GM19397 (cell line): ENCODE data around the gene DENND5B.
"Not testable (repeated sequence)": the region's sequence is repeated elsewhere in the genome, so short reads cannot be mapped to it uniquely, and the experiment has no call there.

Experiments
- ATAC-seq: cut with Tn5 transposase; IDR thresholded peaks from one replicate; pipeline ENCODE4 v1.9.1; 2021; ENCODE audit warnings: mild to moderate bottlenecking, moderate library complexity; ENCODE audit not compliant: unreplicated experiment

Gene DENND5B

GRCh38 chr12:31590642-31591379 is at the start of gene DENND5B:
DENND5B (minus strand) TSS chr12:31591136; CDS start chr12:31590832, 304 bp downstream.
- ATAC-seq: peak; percentile 65

DNA sequence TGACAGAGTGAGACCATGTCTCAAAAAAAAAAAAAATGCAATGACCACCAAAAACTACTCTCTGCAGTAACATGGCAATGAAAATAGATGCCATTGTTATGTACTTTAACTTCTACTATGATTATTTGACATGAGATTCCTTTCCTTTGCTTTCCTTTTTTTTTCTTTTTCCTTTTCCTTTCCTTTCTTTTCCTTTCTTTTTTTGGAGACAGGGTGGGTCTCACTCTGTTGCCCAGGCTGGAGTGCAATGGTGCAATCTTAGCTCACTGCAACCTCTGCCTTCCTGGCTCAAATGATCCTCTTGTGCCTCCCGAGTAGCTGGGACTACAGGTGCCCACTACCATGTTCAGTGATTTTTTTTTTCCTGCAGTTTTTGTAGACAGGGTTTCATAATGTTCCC is 43.7 kb upstream of the DENND5B start:
- ATAC-seq: no peak

- no peak for ATAC-seq
Measured at GRCh38 chr12:31633464-31633863, 42.5 kb upstream of the DENND5B start.

- no peak for ATAC-seq
Measured at GRCh38 chr12:31631809-31632208, 40.9 kb upstream of the DENND5B start.

DNA sequence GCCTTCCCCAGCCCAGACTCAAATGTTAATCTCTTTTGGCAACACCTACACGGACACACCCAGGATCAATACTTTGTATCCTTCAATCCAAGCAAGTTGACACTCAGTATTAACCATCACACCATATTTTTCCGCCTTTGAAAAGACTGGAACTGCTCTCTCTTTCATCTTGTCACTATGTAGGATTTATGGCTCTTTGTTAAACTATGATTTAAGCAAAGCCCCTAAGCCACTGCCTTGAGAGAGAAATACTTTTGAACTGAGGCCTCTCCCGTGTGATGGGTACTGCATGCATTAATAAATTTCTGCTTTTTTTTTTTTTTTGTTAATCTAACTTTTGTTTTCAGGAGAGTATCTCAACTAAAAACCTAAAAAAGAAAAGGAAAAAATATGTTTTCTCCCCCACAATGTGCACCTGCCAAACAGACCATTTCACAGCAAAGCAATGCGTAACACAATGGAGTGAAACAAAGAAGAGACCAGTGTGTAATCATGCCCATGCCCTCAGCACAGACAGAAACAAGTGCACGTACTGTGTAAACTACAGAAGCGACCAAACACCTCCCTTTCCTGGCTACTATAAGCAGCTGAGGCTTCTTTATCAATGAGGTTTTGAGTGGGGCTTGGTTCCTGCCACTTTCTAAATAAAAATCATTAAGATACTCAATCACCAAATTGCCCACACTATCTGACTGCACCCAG is 40.2 kb upstream of the DENND5B start:
- no peak for ATAC-seq

DNA sequence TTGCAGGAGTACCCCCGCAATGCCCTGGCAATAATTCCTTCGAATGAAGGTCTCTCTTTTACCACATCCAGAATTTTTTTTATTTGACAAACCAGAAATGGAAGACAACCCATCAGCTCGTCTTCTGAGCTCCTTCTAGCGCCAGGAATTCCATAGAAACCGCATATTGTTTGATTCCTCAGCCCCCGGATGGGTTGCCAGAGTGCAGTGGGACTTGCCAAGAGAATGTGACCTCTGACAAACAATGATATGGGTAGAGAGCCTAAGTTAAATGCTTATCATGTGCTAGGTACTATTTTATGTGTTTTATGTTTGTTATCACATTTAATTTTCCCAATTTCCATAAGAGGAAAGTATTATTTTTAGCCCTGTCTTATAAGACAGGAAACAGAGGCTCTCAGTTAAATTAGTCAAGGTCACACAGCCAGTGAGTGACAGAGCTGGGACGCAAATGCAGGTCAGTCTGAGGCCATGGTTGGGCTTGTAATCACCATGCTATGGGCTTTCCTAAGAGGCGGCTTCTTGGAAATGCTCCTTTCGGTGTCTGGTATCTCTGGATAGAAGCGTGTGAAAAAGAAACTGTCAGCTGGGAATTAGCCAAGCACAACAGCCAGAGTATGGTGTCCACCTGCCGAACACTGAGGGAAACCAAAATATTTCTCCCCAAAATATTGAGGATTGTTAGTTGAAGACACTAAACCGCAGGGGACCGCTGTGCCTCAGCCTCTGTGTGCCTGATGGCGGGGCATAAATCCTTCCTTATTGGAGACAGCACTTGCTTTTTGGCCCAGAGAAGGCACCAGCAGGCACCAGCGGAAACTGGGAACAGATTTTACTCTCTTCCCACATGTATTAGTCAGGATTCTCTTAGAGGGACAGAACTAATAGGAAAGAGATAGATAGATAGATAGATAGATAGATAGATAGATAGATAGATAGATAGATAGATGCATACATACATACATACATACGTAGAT is 39.1 kb upstream of the DENND5B start:
- no peak for ATAC-seq

DNA sequence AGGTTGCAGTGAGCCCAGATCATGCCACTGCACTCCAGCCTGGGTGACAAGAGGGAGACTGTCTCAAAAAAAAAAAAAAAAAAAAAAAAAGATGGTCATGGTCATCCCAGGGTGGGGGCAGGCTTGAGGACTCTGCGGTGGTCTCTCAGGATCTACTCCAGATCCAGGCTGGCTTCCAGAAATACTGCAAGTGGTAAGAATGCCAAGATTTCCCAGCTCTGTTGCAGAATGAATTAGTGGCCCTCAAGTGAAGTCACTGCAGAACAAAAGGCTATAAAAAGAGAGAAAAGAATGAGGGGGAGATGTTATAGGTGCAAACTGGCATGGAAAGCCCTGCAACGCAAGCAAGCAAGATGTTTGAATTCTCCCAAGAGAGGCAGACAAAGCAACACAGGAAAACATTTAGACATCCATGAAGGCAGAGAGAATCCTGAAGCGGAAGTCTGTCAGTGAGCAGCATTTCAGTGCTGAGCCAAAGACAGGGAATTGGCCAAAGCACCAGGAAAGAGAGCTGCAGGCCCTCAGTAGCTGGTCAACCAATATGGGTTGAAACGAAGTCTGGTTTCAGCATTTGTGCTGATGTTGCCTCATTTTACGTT is 36.6 kb upstream of the DENND5B start:
- no peak for ATAC-seq

DNA sequence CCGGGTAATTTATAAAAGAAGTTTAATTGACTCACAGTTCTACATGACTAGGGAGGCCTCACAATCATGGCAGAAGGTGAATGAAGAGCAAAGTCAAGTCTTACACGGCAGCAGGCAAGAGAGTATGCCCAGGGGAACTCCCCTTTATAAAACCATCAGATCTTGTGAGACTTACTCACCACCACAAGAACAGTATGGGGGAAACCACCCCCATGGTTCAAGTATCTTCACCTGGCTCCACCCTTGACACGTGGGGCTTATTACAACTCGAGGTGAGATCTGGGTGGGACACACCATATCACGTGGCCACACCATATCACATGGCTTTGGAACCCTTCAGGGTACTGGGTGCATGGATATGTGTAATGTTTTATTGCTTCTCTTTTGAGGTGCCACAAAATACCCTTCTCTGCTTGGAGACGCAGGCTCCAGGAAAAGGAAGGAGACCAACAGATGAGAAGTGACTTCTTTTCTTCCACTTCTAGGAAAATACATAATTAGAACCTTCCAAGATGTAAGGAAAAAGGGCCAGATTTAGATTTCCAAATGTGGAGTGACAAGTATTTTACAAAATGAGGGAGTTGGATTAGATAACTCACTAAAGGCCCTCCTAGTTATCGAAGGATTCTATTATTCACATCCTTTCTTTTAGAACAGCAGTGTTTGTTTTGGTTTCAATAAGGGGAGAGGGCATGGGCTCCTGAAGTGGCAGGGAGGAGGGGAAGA is 35.5 kb upstream of the DENND5B start:
- ATAC-seq: no peak

DNA sequence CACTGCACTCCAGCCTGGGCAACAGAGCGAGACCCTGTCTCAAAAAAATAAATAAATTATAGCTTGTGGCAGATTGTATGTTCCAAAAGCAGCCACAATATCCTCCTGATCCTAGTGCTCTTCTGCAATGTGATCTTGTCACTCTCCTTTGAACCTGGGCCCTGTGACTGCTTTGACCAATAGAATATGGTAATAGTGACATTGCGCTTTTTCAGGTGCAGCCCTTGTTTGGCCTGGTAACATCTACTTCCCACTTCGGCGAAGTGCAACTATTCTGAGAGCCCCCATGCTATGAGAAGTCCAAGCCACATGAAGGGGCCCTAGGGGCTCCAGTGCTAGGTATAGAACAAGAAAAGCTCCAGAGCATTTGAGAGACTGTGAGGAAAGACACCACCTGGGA is 31.1 kb upstream of the DENND5B start:
- no peak for ATAC-seq

DNA sequence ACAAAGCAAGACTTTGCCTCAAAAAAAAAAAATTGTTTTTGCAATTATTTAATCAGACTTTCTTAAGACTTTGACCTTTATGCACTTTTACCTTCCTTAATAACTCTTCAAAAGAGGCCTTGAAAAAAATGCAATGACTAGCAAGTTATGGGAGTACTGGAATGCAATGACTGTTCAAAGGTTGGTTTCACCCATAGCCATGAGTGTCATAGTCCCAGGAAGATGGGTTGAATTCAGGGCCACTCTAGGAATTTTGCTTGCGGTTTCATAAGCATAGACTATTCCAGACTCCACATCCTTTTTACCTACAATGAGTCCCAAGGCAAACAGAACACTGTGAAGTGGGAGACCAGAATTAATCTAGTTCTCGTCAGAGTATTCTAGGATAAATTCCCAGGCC is 29.4 kb upstream of the DENND5B start:
- ATAC-seq: no peak

GRCh38 chr12:31618228-31619025 is 27.5 kb upstream of the DENND5B start:
- ATAC-seq: no peak

- ATAC-seq: no peak
Measured at GRCh38 chr12:31612819-31613218, 21.9 kb upstream of the DENND5B start.

DNA sequence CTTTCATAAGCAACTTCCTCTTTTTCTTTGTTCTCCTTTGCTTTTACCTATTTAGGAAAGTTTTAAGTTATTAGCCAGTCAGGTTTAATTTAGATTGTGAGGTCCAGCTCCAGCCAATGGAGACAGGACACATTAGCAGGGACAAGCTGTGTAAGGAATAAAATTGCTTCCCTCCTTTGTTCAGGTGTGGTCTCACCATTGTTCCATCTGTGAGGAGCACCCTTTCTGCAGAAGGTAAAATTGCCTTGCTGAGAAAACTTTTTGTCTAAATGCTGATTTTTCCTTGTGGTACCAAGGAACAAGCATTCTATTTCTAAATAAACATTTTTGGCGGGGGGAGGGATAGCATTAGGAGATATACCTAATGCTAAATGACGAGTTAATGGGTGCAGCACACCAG is 17.4 kb upstream of the DENND5B start:
- ATAC-seq: not testable (repeated sequence)

DNA sequence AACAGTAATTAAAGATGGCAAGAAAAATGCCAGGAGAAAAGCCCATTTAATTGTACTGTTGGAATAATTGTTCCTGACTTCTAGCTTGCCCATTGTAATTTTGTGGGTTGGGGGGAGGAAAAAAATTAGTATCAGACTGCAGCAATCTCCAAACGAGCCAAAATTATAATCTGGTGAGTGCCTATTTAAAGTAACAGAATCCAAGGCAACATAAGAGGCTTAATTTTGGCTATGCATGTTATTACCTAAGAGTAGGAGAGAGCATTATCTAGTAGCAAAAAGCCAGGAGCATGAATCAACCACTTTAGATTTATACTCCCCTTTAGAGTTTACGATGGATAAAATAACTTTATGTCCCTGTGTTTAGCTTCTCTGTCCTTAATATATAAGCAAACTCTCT is 14.6 kb upstream of the DENND5B start:
- no peak for ATAC-seq

DNA sequence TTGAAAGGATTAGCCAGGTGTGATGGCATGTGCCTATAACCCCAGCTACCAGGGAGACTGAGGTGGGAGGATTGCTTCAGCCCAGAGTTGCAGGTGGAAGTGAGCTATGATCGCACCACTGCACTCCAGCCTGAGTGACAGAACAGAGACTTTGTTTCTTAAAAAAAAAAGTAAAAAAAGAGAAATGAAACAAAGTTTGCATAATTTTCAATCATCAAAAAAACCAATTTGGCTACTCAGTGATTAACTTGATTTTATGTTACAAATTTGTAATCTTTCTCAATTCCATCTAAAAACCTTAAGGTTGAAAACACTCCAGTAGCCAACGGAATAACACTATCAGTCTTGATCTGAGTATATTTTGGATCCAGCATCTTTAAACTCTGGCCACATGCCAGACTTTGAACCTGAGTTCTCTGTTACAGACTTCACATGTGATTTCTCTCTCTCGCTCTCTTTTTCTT is 12.6 kb upstream of the DENND5B start:
- peak; percentile 99 for ATAC-seq

DNA sequence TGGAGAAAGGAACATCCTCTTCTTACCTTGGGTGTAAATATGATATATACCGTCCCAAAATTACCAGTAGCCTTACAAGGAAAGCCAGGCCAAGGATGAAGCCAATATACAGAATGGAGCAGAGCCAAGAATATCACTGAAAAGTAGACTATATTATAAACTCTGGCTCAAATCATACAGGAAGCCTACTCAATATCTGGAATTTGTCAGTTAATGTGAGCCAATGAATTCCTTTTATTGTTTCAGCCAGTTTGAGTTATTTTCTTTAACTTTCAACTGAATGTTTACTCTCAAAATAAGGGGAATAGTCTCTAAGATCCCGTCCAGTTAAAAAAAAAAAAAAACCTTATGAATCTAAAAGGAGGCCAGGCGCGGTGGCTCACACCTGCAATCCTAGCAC is 9.8 kb upstream of the DENND5B start:
- ATAC-seq: no peak

- ATAC-seq: no peak
Measured at GRCh38 chr12:31600252-31600651, 9.3 kb upstream of the DENND5B start.

DNA sequence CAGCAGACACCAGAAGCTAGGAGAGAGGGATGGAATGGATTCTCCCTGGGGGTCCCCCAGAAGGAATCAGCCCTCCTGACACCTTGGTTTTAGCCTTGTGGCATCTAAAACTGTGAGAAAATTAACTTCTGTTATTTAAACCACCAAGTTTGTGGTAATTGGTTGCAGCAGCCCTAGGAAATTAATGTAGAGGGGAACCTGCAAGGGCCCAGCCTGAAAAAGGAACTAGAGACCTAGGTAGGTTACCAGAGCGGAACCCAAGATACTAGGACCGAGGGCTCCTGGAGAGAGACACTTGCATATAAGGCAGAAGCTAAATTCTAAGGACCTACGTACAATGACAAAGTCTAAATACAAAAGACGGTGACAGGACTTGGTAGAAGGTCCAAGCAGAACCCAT is 8.1 kb upstream of the DENND5B start:
- peak; percentile 62 for ATAC-seq

DNA sequence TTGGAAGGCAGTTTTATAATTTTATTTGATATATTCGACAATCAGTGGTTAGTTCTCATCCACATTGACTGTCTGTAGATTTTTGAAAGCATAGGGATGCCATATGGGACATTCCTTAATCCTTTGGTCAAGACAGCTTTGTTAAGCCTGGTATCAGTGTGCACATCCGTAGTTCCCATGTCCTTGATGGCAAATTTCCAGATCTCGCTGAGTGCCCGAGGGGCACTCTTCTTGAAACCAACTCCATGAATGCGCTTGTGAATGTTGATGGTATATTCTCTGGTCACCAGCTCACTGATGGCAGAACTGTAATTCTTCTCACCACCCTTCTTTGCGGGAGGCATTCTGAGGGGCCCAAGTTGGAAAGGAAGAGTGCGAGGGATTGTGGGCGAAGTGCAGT is 6.1 kb upstream of the DENND5B start:
- no peak for ATAC-seq
